SK-N-SH (cell line): ENCODE data around the gene B4GALNT4.

Experiments
- GATA2 ChIP-seq: sonication (generic); formaldehyde crosslinking; IDR thresholded peaks from 2 replicates; pipeline ENCODE4 v1.5.0; 2020; ENCODE audit warnings: mild to moderate bottlenecking, missing genetic modification reagents
- POLR2AphosphoS5 ChIP-seq: IDR thresholded peaks from 2 replicates; pipeline ENCODE4 v1.6.1; 2012; ENCODE audit warnings: low read depth, low read length
- TF ChIP-seq, protein P1 (sequence below): fragments of 200-600 bp; sonication (generic); IDR thresholded peaks from 2 replicates; pipeline ENCODE4 v1.6.1; 2017; ENCODE audit warnings: antibody characterized with exemption, mild to moderate bottlenecking, moderate library complexity

DNA sequence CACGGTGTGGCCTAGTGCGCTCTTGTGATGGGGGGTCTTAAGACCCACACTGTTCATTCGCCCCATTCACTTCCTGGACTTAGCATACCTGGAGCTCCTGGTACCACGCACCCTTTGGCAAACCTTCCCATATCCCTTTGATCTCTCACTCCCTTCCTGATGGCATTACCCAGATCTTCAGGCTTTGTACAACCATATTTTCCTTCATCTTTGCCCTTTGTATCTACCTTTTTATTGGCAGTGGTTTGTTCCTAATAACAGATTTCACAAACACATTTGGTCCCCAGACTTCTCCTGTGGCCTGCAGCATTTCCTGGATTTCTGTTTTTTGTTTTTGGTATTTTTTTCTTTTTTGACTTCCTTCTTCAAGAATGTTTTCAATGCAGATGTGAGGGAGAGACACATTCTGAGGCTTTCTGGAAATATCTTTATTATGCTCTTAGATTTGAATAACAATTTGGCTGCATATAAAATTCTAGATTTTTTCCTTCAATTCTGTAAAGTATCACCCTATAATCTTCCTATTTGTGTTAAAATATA is 32.6 kb upstream of the B4GALNT4 start:
- no peak for TF ChIP-seq POLR2AphosphoS5
- TF ChIP-seq GATA2 (CRISPR knock-in tag), result no peak
- TF ChIP-seq, protein P1, sequence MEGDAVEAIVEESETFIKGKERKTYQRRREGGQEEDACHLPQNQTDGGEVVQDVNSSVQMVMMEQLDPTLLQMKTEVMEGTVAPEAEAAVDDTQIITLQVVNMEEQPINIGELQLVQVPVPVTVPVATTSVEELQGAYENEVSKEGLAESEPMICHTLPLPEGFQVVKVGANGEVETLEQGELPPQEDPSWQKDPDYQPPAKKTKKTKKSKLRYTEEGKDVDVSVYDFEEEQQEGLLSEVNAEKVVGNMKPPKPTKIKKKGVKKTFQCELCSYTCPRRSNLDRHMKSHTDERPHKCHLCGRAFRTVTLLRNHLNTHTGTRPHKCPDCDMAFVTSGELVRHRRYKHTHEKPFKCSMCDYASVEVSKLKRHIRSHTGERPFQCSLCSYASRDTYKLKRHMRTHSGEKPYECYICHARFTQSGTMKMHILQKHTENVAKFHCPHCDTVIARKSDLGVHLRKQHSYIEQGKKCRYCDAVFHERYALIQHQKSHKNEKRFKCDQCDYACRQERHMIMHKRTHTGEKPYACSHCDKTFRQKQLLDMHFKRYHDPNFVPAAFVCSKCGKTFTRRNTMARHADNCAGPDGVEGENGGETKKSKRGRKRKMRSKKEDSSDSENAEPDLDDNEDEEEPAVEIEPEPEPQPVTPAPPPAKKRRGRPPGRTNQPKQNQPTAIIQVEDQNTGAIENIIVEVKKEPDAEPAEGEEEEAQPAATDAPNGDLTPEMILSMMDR, result no peak
